HG03520 (cell line): ENCODE data around the gene DEFB129.
"Not testable (repeated sequence)": the region's sequence is repeated elsewhere in the genome, so short reads cannot be mapped to it uniquely, and the experiment has no call there.

Experiments
- ATAC-seq: cut with Tn5 transposase; IDR thresholded peaks from one replicate; pipeline ENCODE4 v1.9.1; 2021; ENCODE audit warnings: mild to moderate bottlenecking, moderate library complexity; ENCODE audit not compliant: unreplicated experiment

DEFB129 gene

GRCh38 chr20:226958-227357 lies at the start of gene DEFB129:
DEFB129 (plus strand) TSS chr20:227258; CDS start chr20:227289, 31 bp downstream.
- ATAC-seq, result no peak

GRCh38 chr20:184288-184687 lies 42.8 kb upstream of the DEFB129 start:
- ATAC-seq, result no peak

DNA sequence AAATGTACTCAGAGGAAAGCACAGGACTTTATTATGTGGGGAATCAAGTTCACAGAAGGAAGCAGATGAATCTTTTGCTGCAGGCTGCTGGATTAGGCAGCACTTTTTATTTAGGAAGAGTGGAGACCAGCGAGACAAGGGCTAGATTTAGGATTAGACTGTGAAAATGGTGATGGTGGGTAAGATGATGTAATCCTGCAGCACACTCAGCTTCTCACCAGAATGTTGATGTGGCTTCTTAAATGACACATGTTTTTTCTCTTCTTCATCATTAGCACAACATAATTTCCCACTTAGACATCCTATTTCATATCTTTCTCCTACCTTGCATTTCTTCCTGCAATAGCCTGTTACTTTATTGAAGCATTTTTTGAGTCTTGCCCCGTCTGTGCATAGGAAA lies 39.3 kb upstream of the DEFB129 start:
- no peak for ATAC-seq

DNA sequence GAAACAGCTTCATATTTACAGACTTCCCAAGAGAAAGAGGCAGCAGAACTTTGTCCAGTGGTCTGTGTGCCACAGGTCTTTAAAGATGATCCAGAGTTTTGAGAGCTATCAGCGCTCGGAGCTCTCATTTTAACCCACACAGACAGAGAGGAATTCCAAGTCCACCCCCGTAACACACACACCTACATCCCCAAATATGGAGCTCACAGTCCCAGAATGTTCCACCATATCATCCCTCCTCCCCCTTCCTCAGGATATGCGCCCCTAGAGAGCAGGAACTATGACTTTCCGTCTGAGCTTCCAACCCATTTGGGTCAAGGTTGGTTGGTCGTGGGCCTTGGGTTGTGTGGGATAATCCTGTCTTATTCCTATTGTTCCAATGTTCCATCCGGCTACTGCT lies 37.4 kb upstream of the DEFB129 start, which contains the start of gene DEFB128:
Gene DEFB128, minus strand, starts transcription at position 101 of the 400 bp plus-strand sequence. Its CDS starts 88 bp downstream, at position 13.
- ATAC-seq, result no peak

DNA sequence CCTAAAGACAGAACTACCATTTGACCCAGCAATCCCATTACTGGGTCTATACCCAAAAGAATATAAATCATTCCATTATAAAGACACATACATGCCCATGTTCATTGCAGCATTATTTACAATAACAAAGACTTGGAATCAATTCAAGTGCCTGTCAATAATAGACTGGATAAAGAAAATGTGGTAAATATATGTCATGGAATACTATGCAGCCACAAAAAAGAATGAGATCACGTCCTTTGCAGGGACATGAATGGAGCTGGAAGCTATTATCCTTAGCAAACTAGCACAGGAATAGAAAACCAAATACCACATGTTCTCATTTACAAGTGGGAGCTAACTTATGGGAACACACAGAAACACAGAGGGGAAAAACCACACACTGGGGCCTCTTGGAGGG lies 28.8 kb upstream of the DEFB129 start:
- ATAC-seq, result no peak

GRCh38 chr20:199996-200395 lies 27.1 kb upstream of the DEFB129 start:
- ATAC-seq, result no peak

DNA sequence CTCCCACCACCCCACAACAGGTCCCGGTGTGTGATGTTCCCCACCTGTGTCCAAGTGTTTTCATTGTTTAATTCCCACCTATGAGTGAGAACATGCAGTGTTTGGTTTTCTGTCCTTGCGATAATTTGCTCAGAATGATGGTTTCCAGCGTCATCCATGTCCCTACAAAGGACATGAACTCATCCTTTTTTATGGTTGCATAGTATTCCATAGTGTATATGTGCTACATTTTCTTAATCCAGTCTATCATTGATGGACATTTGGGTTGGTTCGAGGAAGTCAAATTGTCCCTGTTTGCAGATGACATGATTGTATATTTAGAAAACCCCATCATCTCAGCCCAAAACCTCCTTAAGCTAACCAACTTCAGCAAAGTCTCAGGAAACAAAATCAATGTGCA lies 23.4 kb upstream of the DEFB129 start:
- ATAC-seq, result not testable (repeated sequence)

DNA sequence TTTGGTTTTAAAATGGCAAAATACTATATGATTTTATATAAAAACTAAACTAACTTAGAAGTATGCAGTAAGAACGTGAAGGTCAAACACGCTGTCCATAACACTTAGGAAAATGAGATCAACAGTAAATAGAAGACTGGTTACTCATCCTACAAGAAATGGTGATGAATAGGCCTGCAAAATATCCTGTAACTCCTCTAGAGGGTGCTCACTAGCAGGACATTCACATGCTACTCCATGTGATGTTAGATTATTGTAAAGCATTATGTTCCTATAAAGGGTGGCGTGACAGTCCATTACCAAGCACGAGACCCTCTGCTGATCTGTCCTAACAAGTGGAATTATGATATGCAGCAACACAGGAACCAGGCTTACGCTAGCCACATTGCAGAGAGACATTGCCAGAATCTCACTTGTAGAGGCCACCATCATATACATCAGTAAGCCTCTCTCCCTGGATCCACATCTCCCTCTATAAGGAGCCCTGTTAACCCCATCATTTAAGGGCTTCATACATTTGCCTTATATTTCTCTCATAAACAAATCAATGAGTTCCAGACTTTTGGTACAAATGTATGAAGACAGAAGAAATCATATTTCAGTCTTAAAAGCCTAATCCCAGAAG lies 18.0 kb upstream of the DEFB129 start:
- no peak for ATAC-seq

- ATAC-seq, result no peak
Observed at GRCh38 chr20:210809-211502, 16.1 kb upstream of the DEFB129 start.

DNA sequence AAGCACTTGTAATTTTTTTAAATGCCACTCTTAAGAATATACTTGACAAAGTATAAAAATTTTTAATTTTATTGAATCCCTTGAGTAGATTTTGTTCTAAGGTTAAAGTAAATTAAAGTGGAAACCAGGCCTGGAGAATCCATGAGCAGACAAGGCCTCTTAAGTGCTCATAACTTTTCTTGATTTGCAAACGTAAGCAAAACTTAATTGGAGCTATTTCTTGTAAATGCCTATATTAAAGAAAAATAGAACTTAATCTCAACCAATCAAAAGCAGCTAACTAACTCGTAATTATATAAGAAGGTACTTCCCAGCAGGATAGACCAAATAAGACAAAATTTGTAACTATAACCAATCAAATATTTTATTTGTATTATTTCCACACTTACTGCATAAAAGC lies 12.7 kb upstream of the DEFB129 start:
- ATAC-seq, result no peak

GRCh38 chr20:215796-216195 lies 11.3 kb upstream of the DEFB129 start:
- no peak for ATAC-seq

- no peak for ATAC-seq
Observed at GRCh38 chr20:217266-217665, 9.8 kb upstream of the DEFB129 start.

DNA sequence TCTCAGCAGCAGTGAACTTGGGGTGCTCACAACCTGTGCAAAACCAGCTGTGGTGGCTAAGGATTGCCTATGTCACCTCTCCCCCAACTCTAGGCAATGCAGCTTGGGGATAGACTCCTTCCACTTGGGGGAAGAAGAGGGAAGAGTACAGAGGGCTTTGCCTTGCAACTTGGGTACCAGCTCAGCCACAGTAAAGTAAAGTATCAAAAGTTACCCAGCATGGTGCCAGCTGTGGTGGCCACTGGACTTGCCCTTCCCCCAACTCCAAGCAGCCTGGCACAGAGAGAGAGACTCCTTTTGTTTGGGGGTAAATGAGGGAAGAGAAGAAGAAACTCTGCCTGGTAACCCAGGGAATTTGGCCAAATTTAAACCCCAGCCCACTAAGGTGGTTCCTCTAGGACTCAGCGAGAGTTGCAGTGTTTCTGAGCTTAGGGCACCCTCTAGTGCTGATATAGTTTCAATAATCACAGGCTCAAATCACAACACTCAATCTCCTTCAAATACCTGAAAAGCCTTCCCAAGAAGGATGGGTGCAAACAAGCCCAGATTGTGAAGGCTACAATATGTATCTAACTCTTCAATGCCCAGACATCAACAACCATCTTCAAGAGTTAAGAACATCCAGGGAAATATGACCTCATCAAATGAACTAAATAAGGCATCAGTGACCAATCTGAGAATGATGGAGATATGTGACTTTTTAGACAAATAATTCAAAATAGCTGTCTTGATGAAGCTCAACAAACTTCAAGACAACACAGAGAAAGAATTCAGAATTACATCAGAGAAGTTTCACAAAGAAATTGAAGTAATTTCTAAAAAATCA lies 7.6 kb upstream of the DEFB129 start:
- ATAC-seq, result no peak

GRCh38 chr20:221258-221830 lies 5.7 kb upstream of the DEFB129 start:
- no peak for ATAC-seq

- not testable (repeated sequence) for ATAC-seq
Observed at GRCh38 chr20:225879-226278, 1.2 kb upstream of the DEFB129 start.

DNA sequence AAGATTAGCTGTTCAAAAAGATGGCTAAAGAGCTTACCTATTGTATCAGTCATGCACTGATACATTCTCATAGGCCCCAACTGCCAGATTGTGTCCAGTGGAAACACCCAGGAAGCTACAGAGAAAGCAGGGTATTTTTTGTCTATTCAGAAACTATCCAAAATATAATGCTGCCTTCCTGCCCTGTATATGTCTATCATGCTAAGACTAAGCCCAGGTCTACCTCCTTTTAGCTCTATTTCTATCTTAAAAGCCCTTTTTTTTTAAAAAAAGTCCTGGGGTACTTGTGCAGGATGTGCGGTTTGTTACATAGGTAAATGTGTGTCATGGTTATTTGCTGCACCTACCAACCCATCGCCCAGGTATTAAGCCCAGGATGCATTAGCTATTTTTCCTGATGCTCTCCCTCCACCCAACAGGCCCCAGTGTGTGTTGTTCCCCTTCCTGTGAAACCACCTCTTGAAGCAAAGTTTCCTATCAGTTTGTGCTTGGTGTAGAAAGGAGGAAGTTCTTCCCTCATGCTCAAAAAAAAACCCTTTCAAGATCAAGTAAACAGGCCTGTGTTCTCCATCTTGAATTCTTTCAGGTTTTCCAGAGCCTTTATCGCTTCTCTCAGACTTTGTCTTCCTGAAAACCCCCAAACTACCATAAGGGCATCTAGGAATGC lies 514 bp downstream of the DEFB129 start:
- no peak for ATAC-seq

DNA sequence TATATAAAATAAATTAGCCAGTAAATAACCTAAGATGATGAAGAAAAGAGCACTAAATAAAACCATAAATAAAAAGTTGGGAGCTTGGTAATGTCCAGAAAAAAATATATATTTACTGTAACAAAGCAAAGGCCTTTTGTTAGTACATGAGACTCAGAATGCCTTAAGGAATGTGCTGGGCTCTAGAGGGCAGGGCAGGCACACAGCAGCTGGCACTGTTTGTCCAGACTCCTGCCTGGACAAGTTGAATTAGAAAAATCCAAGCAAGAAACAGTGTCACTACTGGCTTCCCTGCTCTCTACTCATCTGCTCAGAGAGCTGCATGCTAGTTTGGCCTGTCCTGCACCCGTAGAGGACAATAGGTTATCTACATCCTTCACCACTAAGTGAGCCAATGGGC lies 8.8 kb downstream of the DEFB129 start:
- no peak for ATAC-seq

- peak; percentile 24 for ATAC-seq
Observed at GRCh38 chr20:237489-237888, 10.4 kb downstream of the DEFB129 start.

DNA sequence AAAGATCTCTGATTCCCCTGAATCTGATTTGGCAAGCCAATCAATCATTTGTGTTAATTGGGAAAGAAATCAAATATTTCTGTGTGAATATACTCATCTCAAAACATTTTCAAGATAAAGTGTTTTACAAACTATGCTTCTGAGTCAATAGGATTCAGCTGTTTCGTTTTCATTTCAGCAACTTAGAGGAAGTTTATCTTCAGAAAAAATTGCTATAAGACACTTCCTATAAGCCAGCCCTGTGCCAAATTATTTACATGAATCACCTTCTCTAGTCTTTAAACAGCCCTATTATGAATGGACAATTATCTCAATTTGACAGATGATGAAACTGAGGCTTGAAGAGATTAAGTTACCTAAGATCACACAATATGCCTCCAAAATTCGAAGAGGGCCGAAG lies 10.9 kb downstream of the DEFB129 start:
- peak; percentile 46 for ATAC-seq

DNA sequence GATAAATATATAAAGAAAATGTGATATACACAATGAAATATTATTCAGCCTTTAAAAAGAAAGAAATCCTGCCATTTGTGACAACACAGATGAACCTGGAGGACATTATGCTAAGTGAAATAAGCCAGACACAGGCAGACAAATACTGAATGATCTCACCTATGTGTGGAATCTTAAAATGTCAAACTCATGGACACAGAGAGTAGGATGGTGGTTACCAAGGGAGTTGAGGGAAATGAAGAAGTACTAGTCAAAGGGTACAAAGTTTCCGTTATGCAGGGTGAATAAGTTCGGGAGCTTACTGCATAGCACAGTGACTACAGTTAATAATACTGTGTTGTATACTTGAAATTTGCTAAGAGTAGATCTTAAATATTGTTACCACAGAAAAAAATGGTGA lies 15.8 kb downstream of the DEFB129 start:
- no peak for ATAC-seq

DNA sequence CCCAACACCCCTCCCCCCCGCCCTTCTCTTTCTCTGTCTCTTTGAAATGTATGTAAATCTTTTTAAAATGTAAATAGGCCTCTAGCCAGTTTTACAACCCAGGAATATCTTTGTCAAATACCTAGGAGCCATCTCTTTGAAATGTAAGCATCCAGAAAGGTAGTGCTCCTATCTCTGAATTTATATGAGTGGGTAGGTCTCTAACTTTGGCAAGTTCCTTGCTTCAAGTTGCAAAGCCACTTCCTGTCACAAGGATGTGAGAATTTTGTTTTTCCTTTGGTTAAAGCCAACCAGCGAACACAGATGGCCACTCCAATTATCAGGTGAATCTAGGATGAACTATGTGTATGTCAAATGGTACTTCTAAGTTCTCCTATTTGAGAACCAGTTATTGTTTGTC lies 24.3 kb downstream of the DEFB129 start:
- ATAC-seq, result no peak
